Gastrocnemius medialis (tissue), 4 donors: Measurements from ENCODE around the gene STUB1. TPM values are rescaled to one million over a fixed set of nuclear protein-coding genes. Genes with fewer than 3 reads are reported as not detected.
A peak's percentile ranks its signal among the peaks of the same experiment; 100 is the strongest.

Source experiments
- ATAC-seq, 2 donors: fragments of 150-250 bp; one replicate each; pipeline ENCODE4 v1.9.1; 2016
- DNase-seq, 2 donors: peaks; one replicate each; pipeline ENCODE4 v3.0.0-alpha.2; 2019
- H3K27ac ChIP-seq, 4 donors: fragments of 200-600 bp; sonication (generic); 1 replicate in 1 of 4; 2 replicates in 3 of 4; pipeline ENCODE4 v1.5.1; 2016 to 2018; ENCODE audit warnings: mild to moderate bottlenecking in 2 of 4, moderate library complexity in 1 of 4
- H3K27me3 ChIP-seq, 3 donors: fragments of 200-600 bp; sonication (generic) in 2 of 3; 1 replicate in 1 of 3; 2 replicates in 2 of 3; pipeline versions ENCODE4 v1.5.1 to v1.6.0; 2016 to 2019; ENCODE audit warnings: mild to moderate bottlenecking in 1 of 3, moderate library complexity in 1 of 3
- H3K36me3 ChIP-seq, 2 donors: fragments of 200-600 bp; sonication (generic) in 1 of 2; one replicate each; pipeline ENCODE4 v1.5.1; 2017 to 2018
- H3K4me1 ChIP-seq, 2 donors: fragments of 200-600 bp; sonication (generic) in 1 of 2; one replicate each; pipeline ENCODE4 v1.5.1; 2016 to 2017; ENCODE audit warnings: mild to moderate bottlenecking in 2 of 2
- H3K4me3 ChIP-seq, 4 donors: fragments of 200-600 bp; sonication (generic) in 3 of 4; 1 replicate in 1 of 4; 2 replicates in 3 of 4; pipeline ENCODE4 v1.5.1; 2016 to 2019; ENCODE audit warnings: mild to moderate bottlenecking in 2 of 4
- H3K9me3 ChIP-seq, 3 donors: fragments of 200-600 bp; sonication (generic) in 2 of 3; 1 replicate in 1 of 3; 2 replicates in 2 of 3; pipeline ENCODE4 v1.5.1; 2016 to 2019
- CTCF ChIP-seq, 5 experiments: fragments of 450-650 bp in 3 of 5; fragments of 200-600 bp in 2 of 5; sonication (generic) in 2 of 5; IDR thresholded peaks in 4 of 5; conservative IDR thresholded peaks in 1 of 5; 1 replicate in 4 of 5; 2 replicates in 1 of 5; pipeline ENCODE4 v1.5.1; 2016 to 2019; ENCODE audit warnings: antibody characterized with exemption in 5 of 5, mild to moderate bottlenecking in 3 of 5, moderate library complexity in 3 of 5
- POLR2A ChIP-seq, 2 donors: fragments of 450-650 bp; IDR thresholded peaks; one replicate each; pipeline ENCODE4 v1.6.1; 2017; ENCODE audit warnings: antibody characterized with exemption in 2 of 2, mild to moderate bottlenecking in 2 of 2, moderate library complexity in 2 of 2
- in situ Hi-C, 4 donors: fragments of 200-750 bp; cut with MboI; loops; one replicate each; pipeline versions ENCODE4 v1.15.0 to v1.8.0; 2017; ENCODE audit warnings: low sequenced_read_pairs in 4 of 4
- intact Hi-C: fragments of 100-400 bp; cut with DNase I; formaldehyde crosslinking; loops from one replicate; pipeline ENCODE4 v1.15.1; 2023; ENCODE audit warnings: low total_unique reads
- total RNA-seq, 4 donors: library from RNA; depleted of rRNA; stranded (reverse); fragments of >200 nt; gene quantifications; one replicate each; pipeline versions ENCODE4 v1.1.0 to v1.2.3, GENCODE V29; 2016

The STUB1 gene
- total RNA-seq, 4 donors from 2014 or later, result 144 to 229 (median 204) TPM

GRCh38 chr16:725041-725376 lies 44.8 kb downstream of the STUB1 start:
- no peaks in the 10 kb centered on the region for H3K36me3 ChIP-seq
- ATAC-seq (no peak), DNase-seq (no peak)
- no peaks in the 10 kb centered on the region for H3K9me3 ChIP-seq
- intact Hi-C loops (no loop called here), in situ Hi-C loops (no loop called here)
- H3K4me3 ChIP-seq, result no peak overlapping the region
- TF ChIP-seq POLR2A (IDR thresholded peaks at IDR 0.05) (no peak), CTCF (IDR thresholded peaks at IDR 0.05 in 4 of 5, conservative IDR thresholded peaks at IDR 0.05 in 1 of 5) (no peak)
- no peak overlapping the region for H3K27ac ChIP-seq
- H3K27me3 ChIP-seq, result peaks cover 22 to 38% (median 34%) of the 10 kb centered on the region in 3 donors
- peaks cover 17 to 23% of the 10 kb centered on the region in 2 donors for H3K4me1 ChIP-seq

- H3K9me3 ChIP-seq, result no peaks in the 10 kb centered on the region
- in situ Hi-C loops (no loop called here), intact Hi-C loops (no loop called here)
- no peak overlapping the region for H3K27ac ChIP-seq
- no peak for DNase-seq
- peaks cover 22 to 38% (median 34%) of the 10 kb centered on the region in 3 donors for H3K27me3 ChIP-seq
- no peak overlapping the region for H3K4me3 ChIP-seq
- H3K4me1 ChIP-seq, result peaks cover 12 to 17% of the 10 kb centered on the region in 2 donors
- no peak for ATAC-seq
- H3K36me3 ChIP-seq, result peaks cover 0 to 4% of the 10 kb centered on the region in 2 donors
- TF ChIP-seq POLR2A (IDR thresholded peaks at IDR 0.05), result no peak
- TF ChIP-seq CTCF (IDR thresholded peaks at IDR 0.05 in 4 of 5, conservative IDR thresholded peaks at IDR 0.05 in 1 of 5), result no peak
These were observed 45.4 kb downstream of the STUB1 start for GRCh38 chr16:725463-726187.

GRCh38 chr16:726188-726437 lies 45.9 kb downstream of the STUB1 start:
- intact Hi-C loops, result no loop called here
- H3K27me3 ChIP-seq, result peaks cover 22 to 38% (median 34%) of the 10 kb centered on the region in 3 donors
- TF ChIP-seq POLR2A (IDR thresholded peaks at IDR 0.05), result no peak
- TF ChIP-seq CTCF (IDR thresholded peaks at IDR 0.05 in 4 of 5, conservative IDR thresholded peaks at IDR 0.05 in 1 of 5), result no peak
- ATAC-seq (no peak), DNase-seq (no peak)
- H3K9me3 ChIP-seq, result no peaks in the 10 kb centered on the region
- peaks cover 0 to 5% of the 10 kb centered on the region in 2 donors for H3K36me3 ChIP-seq
- in situ Hi-C loops, result no loop called here
- H3K27ac ChIP-seq, result no peak overlapping the region
- H3K4me1 ChIP-seq, result peaks cover 12 to 16% of the 10 kb centered on the region in 2 donors
- H3K4me3 ChIP-seq, result no peak overlapping the region

GRCh38 chr16:726438-727290 lies 46.5 kb downstream of the STUB1 start, which contains the start of the genes CCDC78 and HAGHL:
Gene CCDC78 (minus strand): TSS chr16:726443. CDS start chr16:726367, 76 bp downstream.
Gene HAGHL (plus strand): TSS chr16:727106. CDS start chr16:727510, 404 bp downstream.
- peak in 1 of 2 donors; percentile 26 for ATAC-seq

More at GRCh38 chr16:726438-727290, 46.5 kb downstream of the STUB1 start, which contains the start of the genes CCDC78 and HAGHL:
- peak within 1 kb of the TSS; percentile 32 to 55 (median 51) for H3K4me3 ChIP-seq
- no peak for DNase-seq
- TF ChIP-seq CTCF (IDR thresholded peaks at IDR 0.05 in 4 of 5, conservative IDR thresholded peaks at IDR 0.05 in 1 of 5) (no peak), POLR2A (IDR thresholded peaks at IDR 0.05) (no peak)
- peaks cover 9 to 13% of the 10 kb centered on the region in 2 donors for H3K4me1 ChIP-seq
- peaks cover 0 to 5% of the 10 kb centered on the region in 2 donors for H3K36me3 ChIP-seq
- intact Hi-C loops (no loop called here), in situ Hi-C loops (no loop called here)
- no peaks in the 10 kb centered on the region for H3K9me3 ChIP-seq
- H3K27ac ChIP-seq, result no peak within 1 kb of the TSS
- H3K27me3 ChIP-seq, result peaks cover 22 to 38% (median 34%) of the 10 kb centered on the region in 3 donors
